H1 (cell line): Measurements from ENCODE around the gene CD63. TPM values are rescaled to one million over a fixed set of nuclear protein-coding genes. Genes with fewer than 3 reads are reported as not detected.
A peak's percentile ranks its signal among the peaks of the same experiment; 100 is the strongest.

Experiments
- CTCF ChIA-PET: fragments of 300-600 bp; sonication (Branson Sonifier 250); formaldehyde crosslinking; loops from one replicate; lab custom pipeline; 2021; ENCODE audit not compliant: partially characterized antibody; lab: Charles Lee
- POLR2A ChIA-PET: fragments of 300-600 bp; sonication (Branson Sonifier 250); formaldehyde crosslinking; loops from one replicate; lab custom pipeline; 2021; ENCODE audit warnings: inconsistent platforms; ENCODE audit not compliant: partially characterized antibody; lab: Charles Lee
- DNase-seq, 2 experiments: peaks; one replicate each; pipeline versions ENCODE4 v3.0.0 to v3.0.0-alpha.2; 2010 to 2022; ENCODE audit warnings: low spot score in 2 of 2, low read depth in 1 of 2, mixed read lengths in 1 of 2
- FAIRE-seq: peaks from 2 replicates; lab custom pipeline; 2011; peaks lifted over from hg19 to GRCh38; lab: Jason Lieb, UNC
- H2AFZ ChIP-seq: 2 replicates; pipeline ENCODE4 v1.8.1; 2012; ENCODE audit warnings: low read length, inconsistent platforms
- H2AK5ac ChIP-seq: 2 replicates; pipeline ENCODE4 v1.6.1; 2013; ENCODE audit warnings: low read depth, low read length
- H2BK120ac ChIP-seq: replicated peaks from 2 replicates; pipeline ENCODE3; 2013; ENCODE audit warnings: low read depth, low read length, inconsistent platforms
- H2BK12ac ChIP-seq: 2 replicates; pipeline ENCODE4 v1.6.1; 2013; ENCODE audit warnings: low read depth, low read length
- H2BK15ac ChIP-seq: 2 replicates; pipeline ENCODE4 v1.6.1; 2013; ENCODE audit warnings: low read length
- H2BK20ac ChIP-seq: 2 replicates; pipeline ENCODE4 v1.6.1; 2013; ENCODE audit warnings: low read length
- H2BK5ac ChIP-seq: 2 replicates; pipeline ENCODE4 v1.6.1; 2013; ENCODE audit warnings: low read depth, low read length
- H3K14ac ChIP-seq: 2 replicates; pipeline ENCODE4 v1.6.1; 2013; ENCODE audit warnings: inconsistent platforms; ENCODE audit not compliant: insufficient read length
- H3K18ac ChIP-seq: 2 replicates; pipeline ENCODE4 v1.6.1; 2013; ENCODE audit warnings: low read length; ENCODE audit errors: extremely low read depth
- H3K23ac ChIP-seq: 2 replicates; pipeline ENCODE4 v1.6.1; 2013; ENCODE audit warnings: inconsistent platforms; ENCODE audit not compliant: insufficient read length
- H3K23me2 ChIP-seq: 2 replicates; pipeline ENCODE4 v1.6.1; 2013; ENCODE audit warnings: low read depth, low read length
- H3K27ac ChIP-seq: 2 replicates; pipeline ENCODE4 v1.6.1; 2011; ENCODE audit warnings: low read depth, low read length, inconsistent platforms
- H3K27me3 ChIP-seq, 4 experiments: replicated peaks in 1 of 4; 1 replicate in 1 of 4; 2 replicates in 3 of 4; pipeline versions ENCODE4 v1.6.1 to v1.8.1; 2011 to 2013; ENCODE audit warnings: low read length in 3 of 4, mild to moderate bottlenecking in 3 of 4, inconsistent platforms in 2 of 4, mixed read lengths in 2 of 4, moderate library complexity in 1 of 4; ENCODE audit not compliant: control insufficient read depth in 3 of 4, insufficient read depth in 3 of 4; ENCODE audit errors: extremely low read depth in 1 of 4
- H3K36me3 ChIP-seq, 4 experiments: 2 replicates each; pipeline versions ENCODE4 v1.6.1 to v1.8.1; 2011 to 2013; ENCODE audit warnings: mild to moderate bottlenecking in 4 of 4, low read length in 3 of 4, moderate library complexity in 2 of 4, control low read depth in 1 of 4, inconsistent platforms in 1 of 4; ENCODE audit not compliant: insufficient read depth in 4 of 4, control insufficient read depth in 2 of 4
- H3K4ac ChIP-seq: replicated peaks from 2 replicates; pipeline ENCODE3; 2013; ENCODE audit warnings: low read length, low read depth, mixed read lengths, inconsistent platforms; ENCODE audit not compliant: insufficient read length
- H3K4me1 ChIP-seq, 4 experiments: replicated peaks in 1 of 4; 1 replicate in 1 of 4; 2 replicates in 3 of 4; pipeline versions ENCODE4 v1.6.1 to v1.8.1; 2011 to 2013; ENCODE audit warnings: low read length in 3 of 4, inconsistent platforms in 2 of 4, mixed read lengths in 1 of 4; ENCODE audit not compliant: insufficient read depth in 4 of 4, control insufficient read depth in 3 of 4
- H3K4me2 ChIP-seq, 2 experiments: 2 replicates each; pipeline versions ENCODE4 v1.6.1 to v1.8.1; 2011 to 2013; ENCODE audit warnings: low read depth in 2 of 2, low read length in 2 of 2, control low read depth in 1 of 2, inconsistent platforms in 1 of 2, mild to moderate bottlenecking in 1 of 2; ENCODE audit not compliant: insufficient read depth in 1 of 2
- H3K4me3 ChIP-seq, 4 experiments: fragments of 200-600, 300-600 bp in 1 of 4; sonication (generic), shearing (Covaris generic), sonication (Bioruptor Twin) in 1 of 4; 2 replicates each; pipeline versions ENCODE4 v1.5.1 to v1.8.1; 2011 to 2016; ENCODE audit warnings: low read length in 4 of 4, low read depth in 3 of 4, control low read depth in 2 of 4, inconsistent platforms in 2 of 4, mild to moderate bottlenecking in 2 of 4, mixed read lengths in 1 of 4, moderate library complexity in 1 of 4; ENCODE audit not compliant: insufficient read depth in 2 of 4; ENCODE audit errors: extremely low read depth in 1 of 4
- H3K56ac ChIP-seq: replicated peaks from 2 replicates; pipeline ENCODE3; 2013; ENCODE audit warnings: low read depth, mild to moderate bottlenecking, mixed read lengths, low read length, inconsistent platforms; ENCODE audit not compliant: insufficient read length
- H3K79me1 ChIP-seq: 2 replicates; pipeline ENCODE4 v1.6.1; 2013; ENCODE audit warnings: low read depth, low read length, control low read depth
- H3K79me2 ChIP-seq, 2 experiments: 2 replicates each; pipeline versions ENCODE4 v1.6.1 to v1.8.1; 2012 to 2013; ENCODE audit warnings: low read length in 2 of 2, mild to moderate bottlenecking in 2 of 2, inconsistent platforms in 1 of 2; ENCODE audit not compliant: insufficient read depth in 2 of 2, control insufficient read depth in 1 of 2
- H3K9ac ChIP-seq, 4 experiments: replicated peaks in 1 of 4; 1 replicate in 1 of 4; 2 replicates in 3 of 4; pipeline versions ENCODE4 v1.6.1 to v1.8.1; 2011 to 2013; ENCODE audit warnings: low read depth in 3 of 4, low read length in 3 of 4, control low read depth in 2 of 4, mild to moderate bottlenecking in 2 of 4, moderate library complexity in 2 of 4, inconsistent platforms in 1 of 4; ENCODE audit errors: extremely low read depth in 1 of 4
- H3K9me3 ChIP-seq, 2 experiments: 2 replicates each; pipeline versions ENCODE4 v1.6.1 to v1.8.1; 2012 to 2013; ENCODE audit warnings: mild to moderate bottlenecking in 2 of 2, moderate library complexity in 2 of 2, control low read depth in 1 of 2, inconsistent platforms in 1 of 2, low read depth in 1 of 2, low read length in 1 of 2, mixed read lengths in 1 of 2; ENCODE audit not compliant: insufficient read depth in 2 of 2
- H4K20me1 ChIP-seq, 2 experiments: replicated peaks in 1 of 2; 2 replicates each; pipeline versions ENCODE3 to v1.8.1; 2011 to 2013; ENCODE audit warnings: inconsistent platforms in 2 of 2, low read length in 2 of 2, mild to moderate bottlenecking in 1 of 2; ENCODE audit not compliant: insufficient read depth in 2 of 2, control insufficient read depth in 1 of 2
- H4K5ac ChIP-seq: 2 replicates; pipeline ENCODE4 v1.6.1; 2013; ENCODE audit warnings: low read length, low read depth, mixed read lengths, inconsistent platforms; ENCODE audit not compliant: insufficient read length
- H4K8ac ChIP-seq: 2 replicates; pipeline ENCODE4 v1.8.0; 2013; ENCODE audit warnings: mild to moderate bottlenecking, moderate library complexity, low read length, inconsistent platforms; ENCODE audit not compliant: insufficient read depth; ENCODE audit errors: extremely low read depth
- H4K91ac ChIP-seq: replicated peaks from 2 replicates; pipeline ENCODE3; 2013; ENCODE audit warnings: low read length, mixed read lengths, inconsistent platforms; ENCODE audit not compliant: insufficient read length
- CHD2 ChIP-seq: IDR thresholded peaks from 2 replicates; pipeline ENCODE4 v1.6.1; 2012; ENCODE audit warnings: low read length, improper control_type of control experiment
- CTBP2 ChIP-seq: IDR thresholded peaks from 2 replicates; pipeline ENCODE4 v1.7.0; 2011; ENCODE audit warnings: borderline replicate concordance, mild to moderate bottlenecking, moderate library complexity, mixed read lengths, low read length; ENCODE audit not compliant: insufficient read depth, insufficient read length
- EP300 ChIP-seq, 2 experiments: IDR thresholded peaks; 1 replicate in 1 of 2; 2 replicates in 1 of 2; pipeline ENCODE4 v1.6.1; 2011 to 2012; ENCODE audit warnings: low read depth in 2 of 2, low read length in 2 of 2, mild to moderate bottlenecking in 2 of 2, borderline replicate concordance in 1 of 2, inconsistent platforms in 1 of 2, moderate library complexity in 1 of 2
- JUND ChIP-seq: IDR thresholded peaks from 2 replicates; pipeline ENCODE4 v1.6.1; 2011; ENCODE audit warnings: mild to moderate bottlenecking, improper control_type of control experiment, low read length
- POLR2AphosphoS5 ChIP-seq: IDR thresholded peaks from 2 replicates; pipeline ENCODE4 v1.6.1; 2011; ENCODE audit warnings: low read depth, low read length
- POU5F1 ChIP-seq: IDR thresholded peaks from 2 replicates; pipeline ENCODE4 v1.6.1; 2011; ENCODE audit warnings: low read depth, mild to moderate bottlenecking, low read length, moderate library complexity
- SIN3A ChIP-seq, 2 experiments: IDR thresholded peaks in 1 of 2; conservative IDR thresholded peaks in 1 of 2; 2 replicates each; pipeline ENCODE4 v1.6.1; 2011 to 2012; ENCODE audit warnings: low read length in 2 of 2, improper control_type of control experiment in 1 of 2, low read depth in 1 of 2, mild to moderate bottlenecking in 1 of 2
- SRF ChIP-seq: IDR thresholded peaks from 2 replicates; pipeline ENCODE4 v1.6.1; 2011; ENCODE audit warnings: mild to moderate bottlenecking, low read depth, low read length, moderate library complexity
- WGBS, 2 experiments: shearing (Covaris generic) in 1 of 2; methylation state at CpG; one replicate each; pipeline versions ENCODE4 v1.1.6 to v1.1.7; 2013 to 2015; ENCODE audit warnings: low lambda C conversion rate in 2 of 2, mixed read lengths in 2 of 2, inconsistent platforms in 1 of 2, low coverage in 1 of 2, missing lambda C conversion rate in 1 of 2; ENCODE audit not compliant: insufficient replicate concordance in 2 of 2, insufficient coverage in 1 of 2, insufficient read length in 1 of 2; ENCODE audit errors: extremely low coverage in 1 of 2, missing lambda C conversion rate in 1 of 2; 5-methylcytosine and 5-hydroxymethylcytosine counted together
- polyA plus RNA-seq, 7 experiments: library from polyadenylated mRNA; depleted of rRNA in 3 of 7; stranded (reverse) in 5 of 7; unstranded in 2 of 7; fragments of >200 nt in 5 of 7; fragments of 200-250 nt in 2 of 7; gene quantifications; 1 replicate in 5 of 7; 2 replicates in 1 of 7; 4 replicates in 1 of 7; pipeline versions ENCODE4 v1.2.1 to v1.2.3, GENCODE V29; 2011 to 2013; ENCODE audit warnings: missing spikeins in 2 of 7, mixed read lengths in 2 of 7
- total RNA-seq: library from RNA; stranded (reverse); fragmentation: NEBNext Ultra II Directional; extraction: Animal tissue kit (Norgen Biotek cat#: 25700); gene quantifications from 2 replicates; pipeline ENCODE4 v1.2.1, GENCODE V29; 2021
- TF ChIP-seq, protein P1 (sequence below): IDR thresholded peaks from 2 replicates; pipeline ENCODE4 v1.6.1; 2011; ENCODE audit warnings: low read length, improper control_type of control experiment

Gene CD63
- total and polyA plus RNA-seq, 2 of the 8 experiments (the other 6 are each of a cell fraction or from before 2014, with no cell fraction given): 440 to 526 TPM

- Histone ChIP-seq H4K8ac (no peak overlapping the region), H2BK120ac (no peak overlapping the region), H3K27me3 (peaks cover 0 to 3% (median 0%) of the 10 kb centered on the region in 4 experiments; a peak in 4 of 7 replicates), H3K4me2 (peak overlapping the region; percentile 91 to 100), H3K4me3 (peak overlapping the region; percentile 83 to 88 (median 86)), H3K36me3 (no peaks in the 10 kb centered on the region; a peak in 1 of 8 replicates), H3K27ac (no peak overlapping the region), H4K5ac (no peak overlapping the region), H2BK5ac (no peak overlapping the region; the same call in 1 of the 2 replicates), H3K79me1 (peaks cover 11% of the 10 kb centered on the region; the same call in 1 of the 2 replicates), H3K14ac (no peak overlapping the region), H3K79me2 (peaks cover 0 to 32% of the 10 kb centered on the region in 2 experiments; a peak in 2 of 4 replicates), H4K91ac (no peak overlapping the region), H3K18ac (peak overlapping the region; percentile 5; the same call in 1 of the 2 replicates), H4K20me1 (peaks cover 0 to 11% of the 10 kb centered on the region in 2 experiments), H3K23ac (no peak overlapping the region), H2AFZ (no peak overlapping the region), H2AK5ac (no peak overlapping the region; the same call in 1 of the 2 replicates), H3K4me1 (peaks cover 0 to 25% (median 8%) of the 10 kb centered on the region in 4 experiments; a peak in 5 of 7 replicates), H2BK20ac (no peak overlapping the region), H3K23me2 (peaks cover 15% of the 10 kb centered on the region), H2BK15ac (peak overlapping the region; percentile 10; the same call in 1 of the 2 replicates), H3K56ac (no peak overlapping the region), H2BK12ac (0 out of 2 replicates have a peak overlapping the region, but pooled peaks have one; percentile 60), H3K9ac (peak overlapping the region; percentile 47 to 56 (median 50); a peak in 5 of 7 replicates), H3K4ac (no peak overlapping the region), H3K9me3 (no peaks in the 10 kb centered on the region)
- ChIA-PET CTCF (interaction anchor here (0.7 to 5.1 kb wide), 27 partner anchors 10 to 528 kb away, joined by 3 to 38 read pairs (median 7); partner anchors contain the start of genes BLOC1S1, CD63 and RDH5), POLR2A (interaction anchor here (1.0 to 3.6 kb wide), 15 partner anchors 9 to 124 kb away, joined by 4 to 39 read pairs (median 8); partner anchors contain the start of genes BLOC1S1, CD63 and RDH5)
- DNase-seq: no peak
- WGBS, 2 experiments: 44% methylated on average over 2 of the region's 2 CpGs; no CpG with 5 or more reads in 1 of the 2 experiments
- FAIRE-seq: no peak
- TF ChIP-seq CTBP2: no peak
- TF ChIP-seq CHD2: no peak
- TF ChIP-seq SRF: no peak
- no peak for TF ChIP-seq POLR2AphosphoS5
- no peak for TF ChIP-seq SIN3A (conservative IDR thresholded peaks at IDR 0.05 in 1 of 2, IDR thresholded peaks at IDR 0.05 in 1 of 2; ENCODE audit: low read depth in 1 of 2, low read length in 2 of 2)
- no peak for TF ChIP-seq POU5F1
- TF ChIP-seq EP300 (IDR thresholded peaks at IDR 0.05; ENCODE audit: borderline replicate concordance in 1 of 2, low read depth in 2 of 2, low read length in 2 of 2): no peak
- TF ChIP-seq, protein P1, sequence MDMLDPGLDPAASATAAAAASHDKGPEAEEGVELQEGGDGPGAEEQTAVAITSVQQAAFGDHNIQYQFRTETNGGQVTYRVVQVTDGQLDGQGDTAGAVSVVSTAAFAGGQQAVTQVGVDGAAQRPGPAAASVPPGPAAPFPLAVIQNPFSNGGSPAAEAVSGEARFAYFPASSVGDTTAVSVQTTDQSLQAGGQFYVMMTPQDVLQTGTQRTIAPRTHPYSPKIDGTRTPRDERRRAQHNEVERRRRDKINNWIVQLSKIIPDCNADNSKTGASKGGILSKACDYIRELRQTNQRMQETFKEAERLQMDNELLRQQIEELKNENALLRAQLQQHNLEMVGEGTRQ: no peak
- TF ChIP-seq JUND: no peak
These were observed 22.1 kb downstream of the CD63 start for GRCh38 chr12:55706568-55707218.
